CD14-positive monocyte (primary cell): ENCODE measurements around the gene NUDT2. TPM values are rescaled to one million over a fixed set of nuclear protein-coding genes. Genes with fewer than 3 reads are reported as not detected.

Experiments
- DNase-seq, 3 donors: peaks; one replicate each; pipeline ENCODE4 v3.0.0-alpha.2; 2011 to 2022
- H2AFZ ChIP-seq: 2 replicates; pipeline ENCODE4 v1.6.0; 2012; ENCODE audit warnings: mild to moderate bottlenecking, low read depth, low read length, inconsistent platforms; ENCODE audit not compliant: insufficient read depth, poor library complexity, severe bottlenecking
- H3K27ac ChIP-seq, 2 donors: 1 replicate in 1 of 2; 2 replicates in 1 of 2; pipeline ENCODE4 v1.5.1; 2012 to 2013; ENCODE audit warnings: low read length in 2 of 2, control low read depth in 1 of 2, inconsistent platforms in 1 of 2, low read depth in 1 of 2, mild to moderate bottlenecking in 1 of 2
- H3K27me3 ChIP-seq, 2 donors: one replicate each; pipeline versions ENCODE4 v1.6.0 to v1.6.1; 2011 to 2013; ENCODE audit warnings: low read length in 2 of 2; ENCODE audit not compliant: control insufficient read depth in 2 of 2, insufficient read depth in 2 of 2
- H3K36me3 ChIP-seq, 2 donors: replicated peaks in 1 of 2; 1 replicate in 1 of 2; 2 replicates in 1 of 2; pipeline versions ENCODE4 v1.5.1 to v1.6.1; 2012 to 2013; ENCODE audit warnings: low read length in 2 of 2, control low read depth in 1 of 2, inconsistent platforms in 1 of 2, mild to moderate bottlenecking in 1 of 2; ENCODE audit not compliant: insufficient read depth in 2 of 2, control insufficient read depth in 1 of 2
- H3K4me1 ChIP-seq, 2 donors: 1 replicate in 1 of 2; 2 replicates in 1 of 2; pipeline versions ENCODE4 v1.5.1 to v1.6.1; 2012 to 2013; ENCODE audit warnings: low read length in 2 of 2, control low read depth in 1 of 2, inconsistent platforms in 1 of 2, mild to moderate bottlenecking in 1 of 2, moderate library complexity in 1 of 2; ENCODE audit not compliant: insufficient read depth in 2 of 2, control insufficient read depth in 1 of 2
- H3K4me2 ChIP-seq: replicated peaks from 2 replicates; pipeline ENCODE3; 2012; ENCODE audit warnings: low read length, moderate library complexity, mild to moderate bottlenecking; ENCODE audit not compliant: poor library complexity, severe bottlenecking; ENCODE audit errors: extremely low read depth
- H3K4me3 ChIP-seq, 3 experiments: fragments of 200-600 bp in 1 of 3; sonication (generic) in 1 of 3; replicated peaks in 1 of 3; 1 replicate in 2 of 3; 2 replicates in 1 of 3; pipeline ENCODE4 v1.5.1; 2011 to 2013; ENCODE audit warnings: low read length in 3 of 3, mild to moderate bottlenecking in 3 of 3, control low read depth in 2 of 3, low read depth in 2 of 3, inconsistent platforms in 1 of 3, moderate library complexity in 1 of 3
- H3K79me2 ChIP-seq: 2 replicates; pipeline ENCODE4 v1.6.0; 2012; ENCODE audit warnings: mild to moderate bottlenecking, control low read depth, inconsistent platforms, low read length, moderate library complexity; ENCODE audit not compliant: insufficient read depth
- H3K9ac ChIP-seq: 2 replicates; pipeline ENCODE4 v1.6.0; 2017; ENCODE audit warnings: low read length, mild to moderate bottlenecking; ENCODE audit not compliant: insufficient read depth, poor library complexity, severe bottlenecking
- H3K9me3 ChIP-seq, 2 donors: replicated peaks in 1 of 2; 1 replicate in 1 of 2; 2 replicates in 1 of 2; pipeline versions ENCODE4 v1.5.1 to v1.6.1; 2012 to 2013; ENCODE audit warnings: low read length in 2 of 2, control low read depth in 1 of 2; ENCODE audit not compliant: control insufficient read depth in 1 of 2, insufficient read depth in 1 of 2
- H4K20me1 ChIP-seq: 2 replicates; pipeline ENCODE4 v1.6.0; 2012; ENCODE audit warnings: mild to moderate bottlenecking, low read length, control low read depth, moderate library complexity; ENCODE audit not compliant: insufficient read depth
- H3K27ac Mint-ChIP-seq, 7 donors: one replicate each; pipeline ENCODE4 v1.8.0; 2020; ENCODE audit warnings: mild to moderate bottlenecking in 7 of 7, mixed read lengths in 7 of 7, moderate library complexity in 6 of 7, inconsistent platforms in 2 of 7
- H3K27me3 Mint-ChIP-seq, 3 donors: one replicate each; pipeline ENCODE4 v1.8.0; 2021 to 2022; ENCODE audit warnings: low read depth in 3 of 3, mild to moderate bottlenecking in 3 of 3, mixed read lengths in 3 of 3, moderate library complexity in 3 of 3, inconsistent platforms in 1 of 3
- H3K36me3 Mint-ChIP-seq, 2 donors: one replicate each; pipeline ENCODE4 v1.8.0; 2020; ENCODE audit warnings: mixed read lengths in 2 of 2, inconsistent platforms in 1 of 2, mild to moderate bottlenecking in 1 of 2
- H3K4me1 Mint-ChIP-seq: one replicate; pipeline ENCODE4 v1.8.0; 2020; ENCODE audit warnings: mild to moderate bottlenecking, mixed read lengths
- H3K4me3 Mint-ChIP-seq, 2 donors: one replicate each; pipeline ENCODE4 v1.8.0; 2020; ENCODE audit warnings: mild to moderate bottlenecking in 2 of 2, mixed read lengths in 2 of 2, moderate library complexity in 1 of 2
- H3K9me3 Mint-ChIP-seq, 7 donors: one replicate each; pipeline ENCODE4 v1.8.0; 2020 to 2022; ENCODE audit warnings: mixed read lengths in 7 of 7, mild to moderate bottlenecking in 6 of 7, moderate library complexity in 6 of 7, inconsistent platforms in 2 of 7
- WGBS: methylation state at CpG from one replicate; pipeline ENCODE4 v1.1.5; 2013; ENCODE audit warnings: missing lambda C conversion rate; ENCODE audit not compliant: insufficient coverage; 5-methylcytosine and 5-hydroxymethylcytosine counted together
- intact Hi-C, 2 donors: fragments of 100-400 bp; cut with micrococcal nuclease; formaldehyde crosslinking; loops; one replicate each; pipeline versions ENCODE4 v1.15.0 to v1.15.1; 2023
- polyA plus RNA-seq, 3 donors: library from polyadenylated mRNA; depleted of rRNA in 1 of 3; unstranded in 2 of 3; stranded (reverse) in 1 of 3; fragments of 300-500 nt in 2 of 3; fragments of >200 nt in 1 of 3; fragmentation: Illumina TruSeq in 2 of 3; gene quantifications; 1 replicate in 2 of 3; 2 replicates in 1 of 3; pipeline ENCODE4 v1.2.3, GENCODE V29; 2012 to 2021
- TF ChIP-seq, protein P1 (sequence below): fragments of 200-600 bp; IDR thresholded peaks from one replicate; pipeline ENCODE4 v1.8.0; 2022; ENCODE audit warnings: antibody characterized with exemption, mild to moderate bottlenecking

Gene NUDT2
- polyA plus RNA-seq, 3 donors: 24.4 to 56.9 (median 38.0) TPM

DNA sequence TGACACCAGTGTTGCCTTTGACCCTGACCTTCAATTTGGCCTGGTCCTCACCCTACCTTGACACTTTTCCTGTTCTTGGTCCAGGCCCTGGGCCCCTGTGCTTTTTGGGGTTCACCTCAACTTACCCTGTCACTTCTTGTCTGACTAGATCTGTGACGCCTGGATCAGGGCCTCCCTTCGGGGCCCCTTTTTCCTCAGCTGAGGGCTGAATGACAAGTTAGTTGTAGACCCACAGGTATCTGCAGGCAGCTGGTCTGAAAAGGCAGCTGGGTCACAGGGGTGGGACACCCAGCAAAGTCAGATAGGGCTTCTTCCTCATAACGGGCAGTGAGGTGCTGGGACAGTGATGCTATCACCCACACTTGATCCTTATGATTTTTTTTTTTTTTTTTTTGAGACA, 57.3 kb downstream of the NUDT2 start:
- H3K4me1 ChIP-seq: no peaks in the 10 kb centered on the region
- Mint-ChIP-seq H3K9me3 (no peaks in the 10 kb centered on the region), H3K27me3 (peaks cover 25 to 27% (median 26%) of the 10 kb centered on the region in 3 donors), H3K27ac (no peak overlapping the region), H3K36me3 (no peaks in the 10 kb centered on the region), H3K4me3 (no peak overlapping the region), H3K4me1 (peaks cover 5% of the 10 kb centered on the region)
- H3K79me2 ChIP-seq: no peaks in the 10 kb centered on the region
- intact Hi-C loops: no loop called here
- H4K20me1 ChIP-seq: no peaks in the 10 kb centered on the region
- no peak overlapping the region for H3K4me3 ChIP-seq
- no peak overlapping the region for H3K27ac ChIP-seq
- no peaks in the 10 kb centered on the region for H3K36me3 ChIP-seq
- H3K4me2 ChIP-seq: no peak overlapping the region
- TF ChIP-seq, protein P1, sequence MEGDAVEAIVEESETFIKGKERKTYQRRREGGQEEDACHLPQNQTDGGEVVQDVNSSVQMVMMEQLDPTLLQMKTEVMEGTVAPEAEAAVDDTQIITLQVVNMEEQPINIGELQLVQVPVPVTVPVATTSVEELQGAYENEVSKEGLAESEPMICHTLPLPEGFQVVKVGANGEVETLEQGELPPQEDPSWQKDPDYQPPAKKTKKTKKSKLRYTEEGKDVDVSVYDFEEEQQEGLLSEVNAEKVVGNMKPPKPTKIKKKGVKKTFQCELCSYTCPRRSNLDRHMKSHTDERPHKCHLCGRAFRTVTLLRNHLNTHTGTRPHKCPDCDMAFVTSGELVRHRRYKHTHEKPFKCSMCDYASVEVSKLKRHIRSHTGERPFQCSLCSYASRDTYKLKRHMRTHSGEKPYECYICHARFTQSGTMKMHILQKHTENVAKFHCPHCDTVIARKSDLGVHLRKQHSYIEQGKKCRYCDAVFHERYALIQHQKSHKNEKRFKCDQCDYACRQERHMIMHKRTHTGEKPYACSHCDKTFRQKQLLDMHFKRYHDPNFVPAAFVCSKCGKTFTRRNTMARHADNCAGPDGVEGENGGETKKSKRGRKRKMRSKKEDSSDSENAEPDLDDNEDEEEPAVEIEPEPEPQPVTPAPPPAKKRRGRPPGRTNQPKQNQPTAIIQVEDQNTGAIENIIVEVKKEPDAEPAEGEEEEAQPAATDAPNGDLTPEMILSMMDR: no peak
- no peak overlapping the region for H3K9ac ChIP-seq
- no peak for DNase-seq
- 80% methylated on average over 2 of the region's 3 CpGs for WGBS
- no peak overlapping the region for H2AFZ ChIP-seq
- no peaks in the 10 kb centered on the region for H3K9me3 ChIP-seq
- peaks cover 0 to 20% of the 10 kb centered on the region in 2 donors for H3K27me3 ChIP-seq

DNA sequence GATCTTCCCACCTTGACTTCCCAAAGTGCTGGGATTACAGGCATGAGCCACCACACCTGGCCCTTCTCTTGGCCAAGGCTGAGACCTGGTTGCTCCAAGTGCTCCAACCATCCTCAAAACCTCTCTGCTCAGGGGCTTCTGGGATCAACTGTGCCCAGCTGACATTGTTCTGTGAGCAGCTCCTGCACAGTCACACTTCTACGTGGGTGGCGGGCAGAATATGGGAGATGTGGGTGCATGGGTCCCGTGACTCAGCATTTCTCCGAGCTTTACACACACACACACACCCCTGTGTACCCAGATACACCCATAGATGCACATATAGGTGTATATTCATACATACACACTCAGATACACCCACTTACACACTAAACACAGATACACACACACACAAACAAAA, 57.9 kb downstream of the NUDT2 start:
- Mint-ChIP-seq H3K4me3 (no peak overlapping the region), H3K36me3 (no peaks in the 10 kb centered on the region), H3K27ac (no peak overlapping the region), H3K9me3 (no peaks in the 10 kb centered on the region), H3K27me3 (peaks cover 22 to 26% (median 24%) of the 10 kb centered on the region in 3 donors), H3K4me1 (peaks cover 4% of the 10 kb centered on the region)
- H3K79me2 ChIP-seq: no peaks in the 10 kb centered on the region
- no peak overlapping the region for H3K27ac ChIP-seq
- no peaks in the 10 kb centered on the region for H3K4me1 ChIP-seq
- no peak overlapping the region for H3K4me3 ChIP-seq
- no peak overlapping the region for H3K4me2 ChIP-seq
- WGBS: no CpG with 5 or more reads among the region's 4 CpGs
- no peaks in the 10 kb centered on the region for H3K9me3 ChIP-seq
- H3K36me3 ChIP-seq: no peaks in the 10 kb centered on the region
- TF ChIP-seq, protein P1: no peak
- DNase-seq: no peak
- intact Hi-C loops: no loop called here
- peaks cover 0 to 16% of the 10 kb centered on the region in 2 donors for H3K27me3 ChIP-seq
- H2AFZ ChIP-seq: no peak overlapping the region
- no peaks in the 10 kb centered on the region for H4K20me1 ChIP-seq
- H3K9ac ChIP-seq: no peak overlapping the region
